Measurements from ENCODE around the gene GRID1.
"Not testable (repeated sequence)": the region's sequence is repeated elsewhere in the genome, so short reads cannot be mapped to it uniquely, and the experiment has no call there.

The GRID1 gene

GRCh38 chr10:86186633-86187032 lies 180.0 kb downstream of the GRID1 start:
- DNase-seq = no peak

- DNase-seq = no peak
These were observed 184.0 kb downstream of the GRID1 start for GRCh38 chr10:86182595-86182994.

DNA sequence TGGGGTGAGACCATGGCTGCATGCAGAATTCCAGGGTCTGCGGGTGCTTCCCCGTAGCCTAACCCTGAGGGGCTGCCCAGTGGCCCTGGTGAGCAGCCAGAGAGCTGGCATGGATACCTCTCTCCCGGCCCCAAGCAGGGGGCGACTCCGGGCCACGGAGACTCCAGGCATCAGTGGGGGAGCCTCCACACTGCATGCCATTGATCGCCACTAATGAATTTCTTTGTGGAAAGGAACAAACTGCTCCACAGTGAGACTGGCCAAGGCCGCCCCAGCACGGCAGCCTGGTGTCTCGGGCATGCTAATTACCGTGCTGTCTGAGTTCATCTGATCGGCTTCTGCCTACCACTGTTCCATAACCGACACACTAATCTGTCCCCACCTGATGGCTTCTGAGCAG lies 184.4 kb downstream of the GRID1 start:
- no peak for DNase-seq

DNA sequence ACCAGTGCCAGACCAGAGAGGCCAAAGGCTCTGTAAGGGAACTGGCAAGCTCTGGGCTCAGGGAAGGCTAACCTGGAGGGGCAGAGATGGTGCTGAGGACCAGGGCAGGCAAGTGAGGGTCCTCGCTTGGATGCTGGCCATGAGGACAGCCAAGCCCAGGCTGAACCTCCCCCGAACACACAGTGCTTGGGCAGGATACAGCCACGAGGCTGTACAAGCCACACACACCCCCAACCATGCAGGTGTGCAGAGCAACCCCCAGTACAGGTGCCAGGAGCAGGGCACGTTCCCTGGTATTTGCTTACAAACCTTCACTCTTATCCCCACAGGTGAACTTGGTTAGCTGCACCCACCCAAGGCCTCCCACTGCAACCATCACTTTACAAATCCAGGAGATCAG lies 185.7 kb downstream of the GRID1 start:
- DNase-seq = no peak

DNA sequence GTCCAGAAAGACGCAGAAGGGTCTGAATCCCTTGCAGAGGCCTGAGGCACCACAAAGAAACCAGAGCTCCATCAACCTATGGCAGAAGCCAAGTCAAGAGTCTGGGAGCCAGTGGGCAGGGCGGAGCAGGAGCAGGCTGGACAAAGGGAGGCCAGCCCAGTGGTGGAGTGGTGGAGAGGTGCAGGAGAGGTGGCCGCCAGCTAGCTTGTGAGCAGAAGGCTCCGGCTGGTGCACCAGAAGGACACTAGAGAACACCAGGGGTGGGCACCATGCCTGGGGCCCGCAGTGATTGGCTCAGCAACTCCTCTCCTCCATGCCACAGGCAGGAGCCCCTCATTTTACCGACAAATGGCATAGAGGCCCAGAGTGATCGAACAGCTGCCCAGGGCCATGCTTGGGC lies 186.6 kb downstream of the GRID1 start:
- DNase-seq = no peak

GRCh38 chr10:86179153-86179524 lies 187.5 kb downstream of the GRID1 start:
- DNase-seq = no peak

GRCh38 chr10:86178401-86179152 lies 188.0 kb downstream of the GRID1 start:
- no peak for DNase-seq

- no peak for DNase-seq
These were observed 188.9 kb downstream of the GRID1 start for GRCh38 chr10:86177537-86178155.

DNA sequence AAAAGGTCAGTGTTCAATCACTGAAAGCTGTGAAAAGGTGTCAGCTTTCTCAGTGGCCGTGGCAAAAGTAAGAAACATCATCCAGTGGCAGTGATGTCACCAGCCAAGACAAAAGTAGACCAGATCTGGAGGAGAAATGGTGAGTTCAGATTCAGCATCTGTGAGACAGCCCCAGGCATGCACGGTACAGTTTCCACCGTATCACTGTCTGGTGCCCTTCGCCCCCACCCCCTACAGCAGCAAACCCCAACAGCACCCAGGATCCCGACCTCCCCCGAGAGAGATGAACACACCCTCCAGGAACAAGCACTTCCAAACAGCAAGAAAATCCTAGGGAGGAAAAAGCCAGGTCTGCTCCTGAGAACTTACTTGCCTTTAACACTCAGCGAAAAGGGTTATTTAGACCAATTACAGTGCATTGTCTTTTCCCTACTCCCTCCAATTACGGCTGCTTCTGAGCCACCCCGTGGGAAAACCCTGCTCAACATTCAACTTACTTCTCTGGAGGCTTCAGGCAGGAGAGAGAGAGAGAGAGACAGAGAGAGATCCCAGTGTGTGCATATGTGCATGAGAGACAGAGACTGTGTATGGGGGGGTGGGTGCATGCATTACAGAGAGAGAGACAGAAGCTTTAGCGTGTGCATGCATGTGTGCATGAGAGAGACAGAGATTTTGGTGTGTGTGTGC lies 189.6 kb downstream of the GRID1 start:
- DNase-seq = no peak

- not testable (repeated sequence) for DNase-seq
These were observed 191.1 kb downstream of the GRID1 start for GRCh38 chr10:86175476-86175875.

- DNase-seq = no peak
These were observed 194.3 kb downstream of the GRID1 start for GRCh38 chr10:86172301-86172700.

GRCh38 chr10:86170255-86171108 lies 196.1 kb downstream of the GRID1 start:
- no peak for DNase-seq

DNA sequence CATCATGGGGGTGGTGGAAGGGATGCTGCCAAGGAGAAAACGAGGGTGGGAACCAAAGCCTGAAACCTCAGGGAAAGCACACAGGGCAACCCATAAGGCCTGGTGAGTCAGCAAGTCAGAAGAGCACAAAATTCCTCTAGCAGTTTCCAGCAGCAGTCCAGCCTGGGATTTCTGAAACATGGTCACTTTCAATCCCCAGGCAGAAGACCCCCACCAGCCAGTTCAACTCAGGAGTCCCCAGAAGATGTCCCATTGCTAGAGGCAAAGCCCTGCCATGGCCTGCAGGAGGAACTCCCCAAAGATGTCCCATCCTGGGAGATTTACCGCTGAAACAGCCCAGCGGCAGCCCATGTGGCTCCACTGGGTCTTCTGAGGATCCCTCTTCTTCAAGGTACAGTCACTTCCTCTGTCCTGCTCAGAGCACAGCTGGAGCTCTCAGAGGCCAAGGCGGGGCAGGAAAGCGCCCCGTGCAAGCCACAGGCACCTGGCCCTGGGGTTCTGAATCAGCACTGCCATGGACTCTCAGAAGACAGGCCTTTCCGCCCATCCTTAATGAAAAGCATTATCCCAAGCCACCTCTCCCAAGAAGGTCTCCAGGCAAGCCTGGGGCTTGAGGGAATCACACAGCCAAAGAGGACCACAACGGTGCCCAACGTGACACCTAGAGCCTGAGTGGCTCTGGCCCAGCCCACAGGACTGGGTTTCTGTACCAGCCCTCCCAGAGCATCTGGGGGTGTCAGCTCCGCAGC lies 196.9 kb downstream of the GRID1 start:
- no peak for DNase-seq

GRCh38 chr10:86169066-86169465 lies 197.5 kb downstream of the GRID1 start:
- no peak for DNase-seq

DNA sequence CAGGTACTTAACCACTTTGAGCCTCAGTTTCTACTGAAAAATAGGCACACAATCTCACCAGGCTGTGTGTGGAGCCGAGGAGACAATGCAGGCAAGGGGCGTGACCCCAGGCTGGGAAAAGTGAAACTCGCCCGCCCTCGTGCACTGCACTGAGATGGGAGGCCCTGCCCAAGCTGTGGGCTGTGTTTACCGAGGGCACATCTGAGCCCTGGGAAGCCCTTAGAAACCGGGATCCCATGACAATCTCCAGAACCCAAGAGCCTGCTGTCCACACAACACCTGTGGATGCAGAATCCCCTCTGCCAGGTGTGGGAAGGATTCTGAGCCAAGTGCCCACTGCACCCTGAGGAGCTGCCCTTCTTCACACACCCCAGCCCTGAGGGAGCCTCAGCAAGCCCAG lies 198.3 kb downstream of the GRID1 start:
- no peak for DNase-seq

GRCh38 chr10:86167762-86168128 lies 198.8 kb downstream of the GRID1 start:
- DNase-seq = no peak

GRCh38 chr10:86167121-86167761 lies 199.4 kb downstream of the GRID1 start:
- DNase-seq = no peak

- no peak for DNase-seq
These were observed 200.9 kb downstream of the GRID1 start for GRCh38 chr10:86165666-86166065.

DNA sequence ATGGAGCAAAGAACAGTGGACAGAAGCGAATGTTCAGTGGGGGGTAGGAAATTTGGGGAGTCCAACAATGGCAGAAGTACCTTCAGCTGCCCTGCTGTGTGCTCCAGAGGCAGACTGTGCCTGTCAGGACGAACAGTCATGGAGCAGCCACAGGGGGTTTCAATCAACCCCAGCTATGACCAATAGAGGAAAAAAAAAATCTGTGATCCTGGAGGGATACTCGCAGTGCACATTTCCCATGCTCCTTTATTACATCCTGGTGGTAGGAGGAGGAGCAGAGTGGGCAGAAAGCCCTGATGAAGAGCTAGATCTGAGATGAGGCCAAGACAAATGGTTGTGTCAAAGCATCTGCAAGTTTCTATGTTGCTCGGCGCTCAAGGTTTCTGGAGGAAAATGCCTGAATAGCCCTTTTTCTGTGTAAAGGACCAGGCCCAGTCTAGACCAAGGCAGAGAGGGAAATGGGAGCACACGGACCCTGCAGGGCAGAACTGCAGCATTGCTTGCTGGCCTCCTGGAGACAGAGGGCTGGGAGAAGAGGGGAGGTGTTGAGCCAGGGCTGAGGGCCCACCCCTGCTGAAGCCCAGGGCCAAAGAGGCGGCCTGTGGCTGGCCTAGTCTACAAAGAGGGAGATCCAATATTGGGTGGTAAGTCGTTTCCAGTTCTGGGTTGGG lies 201.5 kb downstream of the GRID1 start:
- DNase-seq = no peak

GRCh38 chr10:86164174-86164774 lies 202.3 kb downstream of the GRID1 start:
- no peak for DNase-seq
